SK-N-SH (cell line): Measurements from ENCODE around the gene BTD. TPM values are rescaled to one million over a fixed set of nuclear protein-coding genes. Genes with fewer than 3 reads are reported as not detected.

Source experiments
- CTCF ChIA-PET: fragments of 300-600, 350-600 bp; formaldehyde crosslinking; extraction: SDS; loops from one replicate; lab custom pipeline; 2021; lab: Yijun Ruan, JAX
- POLR2A ChIA-PET: fragments of 350-600 bp; sonication (Branson Sonifier 250); formaldehyde crosslinking; extraction: SDS; loops from one replicate; lab custom pipeline; 2020; ENCODE audit warnings: antibody characterized with exemption, inconsistent platforms; lab: Yijun Ruan, JAX
- DNase-seq: peaks from one replicate; pipeline ENCODE4 v3.0.0; 2012
- H2AFZ ChIP-seq: fragments of 200-600 bp; sonication (generic); 2 replicates; pipeline ENCODE4 v1.8.1; 2016; ENCODE audit warnings: antibody characterized with exemption, mild to moderate bottlenecking, low read depth
- H3F3A ChIP-seq: fragments of 200-600 bp; sonication (generic); replicated peaks from 2 replicates; pipeline ENCODE3; 2016; ENCODE audit warnings: antibody characterized with exemption, mild to moderate bottlenecking; ENCODE audit not compliant: insufficient read depth
- H3K27ac ChIP-seq, 2 experiments: fragments of 200-500 bp in 1 of 2; fragments of 200-600 bp in 1 of 2; sonication (Bioruptor generic) in 1 of 2; sonication (generic), shearing (Covaris generic) in 1 of 2; 2 replicates each; pipeline versions ENCODE4 v1.5.1 to v1.6.1; 2014 to 2016; ENCODE audit warnings: low read depth in 2 of 2, inconsistent platforms in 1 of 2, low read length in 1 of 2, mild to moderate bottlenecking in 1 of 2, mixed read lengths in 1 of 2
- H3K27me3 ChIP-seq: fragments of 200-600 bp; sonication (generic), shearing (Covaris generic); 2 replicates; pipeline ENCODE4 v1.6.1; 2016; ENCODE audit warnings: mixed run types; ENCODE audit not compliant: insufficient read depth
- H3K36me3 ChIP-seq, 2 experiments: fragments of 200-500 bp in 1 of 2; fragments of 200-600 bp in 1 of 2; sonication (Bioruptor generic) in 1 of 2; sonication (generic) in 1 of 2; replicated peaks in 1 of 2; 2 replicates each; pipeline versions ENCODE3 to v1.5.1; 2014 to 2016; ENCODE audit warnings: low read length in 1 of 2, mild to moderate bottlenecking in 1 of 2; ENCODE audit not compliant: insufficient read depth in 2 of 2, control insufficient read depth in 1 of 2
- H3K4me1 ChIP-seq, 2 experiments: fragments of 200-500 bp in 1 of 2; fragments of 200-600 bp in 1 of 2; sonication (Bioruptor generic) in 1 of 2; sonication (generic), shearing (Covaris generic) in 1 of 2; 2 replicates each; pipeline versions ENCODE4 v1.5.1 to v1.6.1; 2014 to 2016; ENCODE audit warnings: low read depth in 1 of 2, low read length in 1 of 2, mixed run types in 1 of 2; ENCODE audit not compliant: insufficient read depth in 2 of 2, control insufficient read depth in 1 of 2
- H3K4me2 ChIP-seq: fragments of 200-600 bp; sonication (generic), shearing (Covaris generic); 2 replicates; pipeline ENCODE4 v1.6.1; 2017; ENCODE audit warnings: mixed run types
- H3K4me3 ChIP-seq, 2 experiments: fragments of 200-500 bp in 1 of 2; fragments of 200-600 bp in 1 of 2; sonication (Bioruptor generic) in 1 of 2; sonication (generic), shearing (Covaris generic) in 1 of 2; 2 replicates each; pipeline versions ENCODE4 v1.5.1 to v1.8.1; 2014 to 2016; ENCODE audit warnings: low read depth in 2 of 2, inconsistent platforms in 1 of 2, low read length in 1 of 2, mild to moderate bottlenecking in 1 of 2, mixed read lengths in 1 of 2, moderate library complexity in 1 of 2
- H3K79me2 ChIP-seq: fragments of 200-600 bp; sonication (generic); 2 replicates; pipeline ENCODE4 v1.8.1; 2017; ENCODE audit warnings: mild to moderate bottlenecking; ENCODE audit not compliant: insufficient read depth
- H3K9ac ChIP-seq: fragments of 200-600 bp; sonication (generic); 2 replicates; pipeline ENCODE4 v1.6.1; 2017; ENCODE audit warnings: mixed run types
- H3K9me2 ChIP-seq: fragments of 200-600 bp; sonication (generic); 2 replicates; pipeline ENCODE4 v1.6.1; 2017; ENCODE audit warnings: mixed run types
- H3K9me3 ChIP-seq: fragments of 200-600 bp; sonication (generic); 2 replicates; pipeline ENCODE4 v1.6.1; 2017; ENCODE audit warnings: mixed run types, mild to moderate bottlenecking, moderate library complexity
- H4K20me1 ChIP-seq: fragments of 200-600 bp; sonication (generic); 2 replicates; pipeline ENCODE4 v1.6.1; 2017; ENCODE audit warnings: mild to moderate bottlenecking, mixed run types; ENCODE audit not compliant: insufficient read depth
- FOSL2 ChIP-seq: IDR thresholded peaks from 2 replicates; pipeline ENCODE4 v1.4.0; 2012; ENCODE audit warnings: low read depth, mild to moderate bottlenecking, moderate library complexity, borderline replicate concordance
- GABPA ChIP-seq: IDR thresholded peaks from 2 replicates; pipeline ENCODE4 v1.4.0; 2012; ENCODE audit warnings: low read depth, mild to moderate bottlenecking
- MEF2A ChIP-seq: IDR thresholded peaks from 2 replicates; pipeline ENCODE4 v1.4.0; 2012; ENCODE audit warnings: low read depth, borderline replicate concordance
- MXI1 ChIP-seq: IDR thresholded peaks from 2 replicates; pipeline ENCODE4 v1.6.1; 2012; ENCODE audit warnings: mild to moderate bottlenecking, low read depth, low read length, improper control_type of control experiment
- RAD21 ChIP-seq: IDR thresholded peaks from 2 replicates; pipeline ENCODE4 v1.6.1; 2012; ENCODE audit warnings: mild to moderate bottlenecking, low read length
- RXRA ChIP-seq: IDR thresholded peaks from 2 replicates; pipeline ENCODE4 v1.4.0; 2012; ENCODE audit warnings: low read depth, mild to moderate bottlenecking, borderline replicate concordance
- SMC3 ChIP-seq: IDR thresholded peaks from 2 replicates; pipeline ENCODE4 v1.6.1; 2012; ENCODE audit warnings: low read depth, low read length, improper control_type of control experiment
- TAF1 ChIP-seq: IDR thresholded peaks from 2 replicates; pipeline ENCODE4 v1.6.1; 2012; ENCODE audit warnings: low read depth, mild to moderate bottlenecking, low read length, moderate library complexity, borderline replicate concordance
- YY1 ChIP-seq: IDR thresholded peaks from 2 replicates; pipeline ENCODE4 v1.4.0; 2012; ENCODE audit warnings: low read depth, mild to moderate bottlenecking
- WGBS: methylation state at CpG from one replicate; pipeline ENCODE4 v1.1.6; 2017; ENCODE audit warnings: low lambda C conversion rate; 5-methylcytosine and 5-hydroxymethylcytosine counted together
- polyA plus RNA-seq, 3 experiments: library from polyadenylated mRNA; depleted of rRNA; stranded (reverse); fragments of >200 nt; gene quantifications; 2 replicates each; pipeline ENCODE4 v1.2.3, GENCODE V29; 2012
- TF ChIP-seq, protein P1 (sequence below): fragments of 200-600 bp; sonication (generic); IDR thresholded peaks from 2 replicates; pipeline ENCODE4 v1.6.1; 2017; ENCODE audit warnings: antibody characterized with exemption, mild to moderate bottlenecking, moderate library complexity
- TF ChIP-seq, protein P2 (sequence below): IDR thresholded peaks from 2 replicates; pipeline ENCODE4 v1.4.0; 2012; ENCODE audit warnings: low read depth, borderline replicate concordance
- TF ChIP-seq, protein P3 (sequence below): IDR thresholded peaks from 2 replicates; pipeline ENCODE4 v1.6.1; 2012; ENCODE audit warnings: mild to moderate bottlenecking, low read depth, low read length, moderate library complexity
- TF ChIP-seq, protein P4 (sequence below): IDR thresholded peaks from 2 replicates; pipeline ENCODE4 v1.4.0; 2012; ENCODE audit warnings: low read depth, borderline replicate concordance
- TF ChIP-seq, protein P5 (sequence below): IDR thresholded peaks from 2 replicates; pipeline ENCODE4; 2012

Gene BTD
- polyA plus RNA-seq, 1 of the 3 experiments (the other 2 are of a cell fraction), result 23.6 TPM

DNA sequence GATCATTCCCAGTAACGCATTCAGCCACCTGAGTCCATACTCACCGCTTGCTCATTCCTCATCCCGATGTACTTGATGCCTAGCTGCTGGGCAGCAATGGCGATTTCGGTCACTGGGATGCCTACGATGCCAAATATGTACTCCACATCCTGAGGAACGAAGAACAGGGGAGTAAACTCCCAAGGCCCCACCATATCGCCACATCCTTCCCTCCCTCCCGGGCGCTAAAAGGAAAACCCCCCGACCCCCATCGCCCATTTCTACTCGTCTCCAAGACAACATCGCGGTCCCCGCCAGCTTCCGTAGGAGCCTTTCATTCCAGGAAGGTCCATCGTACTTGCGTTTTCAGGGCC lies 523 bp upstream of the BTD start:
- Histone ChIP-seq H3K9me3 (no peaks in the 10 kb centered on the region), H3K27ac (peak overlapping the region; percentile 85 to 87), H3K4me3 (peak overlapping the region; percentile 99), H3K79me2 (peaks cover 33% of the 10 kb centered on the region), H3K36me3 (peaks cover 35 to 39% of the 10 kb centered on the region in 2 experiments), H3K4me1 (peaks cover 14 to 15% of the 10 kb centered on the region in 2 experiments; a peak in 3 of 4 replicates), H3K27me3 (no peaks in the 10 kb centered on the region), H3K4me2 (peak overlapping the region; percentile 95), H2AFZ (peak overlapping the region; percentile 88), H3K9ac (peak overlapping the region; percentile 86), H3F3A (peaks cover 12% of the 10 kb centered on the region)
- CTCF ChIA-PET, result interaction anchor here (1.0 to 1.9 kb wide), 4 partner anchors 15 to 211 kb away, joined by 3 to 8 read pairs (median 4); no protein-coding TSS in a partner anchor
- POLR2A ChIA-PET, result interaction anchor here (1.5 to 1.7 kb wide), 2 partner anchors 50 to 74 kb away, joined by 4 to 5 read pairs; no protein-coding TSS in a partner anchor
- under 1% methylated on average over 18 of the region's 19 CpGs for WGBS
- TF ChIP-seq YY1 (0 out of 2 replicates have a peak, but pooled peaks have one; percentile 14), FOSL2 (no peak)
- TF ChIP-seq, protein P1, sequence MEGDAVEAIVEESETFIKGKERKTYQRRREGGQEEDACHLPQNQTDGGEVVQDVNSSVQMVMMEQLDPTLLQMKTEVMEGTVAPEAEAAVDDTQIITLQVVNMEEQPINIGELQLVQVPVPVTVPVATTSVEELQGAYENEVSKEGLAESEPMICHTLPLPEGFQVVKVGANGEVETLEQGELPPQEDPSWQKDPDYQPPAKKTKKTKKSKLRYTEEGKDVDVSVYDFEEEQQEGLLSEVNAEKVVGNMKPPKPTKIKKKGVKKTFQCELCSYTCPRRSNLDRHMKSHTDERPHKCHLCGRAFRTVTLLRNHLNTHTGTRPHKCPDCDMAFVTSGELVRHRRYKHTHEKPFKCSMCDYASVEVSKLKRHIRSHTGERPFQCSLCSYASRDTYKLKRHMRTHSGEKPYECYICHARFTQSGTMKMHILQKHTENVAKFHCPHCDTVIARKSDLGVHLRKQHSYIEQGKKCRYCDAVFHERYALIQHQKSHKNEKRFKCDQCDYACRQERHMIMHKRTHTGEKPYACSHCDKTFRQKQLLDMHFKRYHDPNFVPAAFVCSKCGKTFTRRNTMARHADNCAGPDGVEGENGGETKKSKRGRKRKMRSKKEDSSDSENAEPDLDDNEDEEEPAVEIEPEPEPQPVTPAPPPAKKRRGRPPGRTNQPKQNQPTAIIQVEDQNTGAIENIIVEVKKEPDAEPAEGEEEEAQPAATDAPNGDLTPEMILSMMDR, result no peak
- TF ChIP-seq, all 33 proteins: peak for 1
- H4K20me1 ChIP-seq, result no peaks in the 10 kb centered on the region
- DNase-seq, result no peak
- no peaks in the 10 kb centered on the region for H3K9me2 ChIP-seq

DNA sequence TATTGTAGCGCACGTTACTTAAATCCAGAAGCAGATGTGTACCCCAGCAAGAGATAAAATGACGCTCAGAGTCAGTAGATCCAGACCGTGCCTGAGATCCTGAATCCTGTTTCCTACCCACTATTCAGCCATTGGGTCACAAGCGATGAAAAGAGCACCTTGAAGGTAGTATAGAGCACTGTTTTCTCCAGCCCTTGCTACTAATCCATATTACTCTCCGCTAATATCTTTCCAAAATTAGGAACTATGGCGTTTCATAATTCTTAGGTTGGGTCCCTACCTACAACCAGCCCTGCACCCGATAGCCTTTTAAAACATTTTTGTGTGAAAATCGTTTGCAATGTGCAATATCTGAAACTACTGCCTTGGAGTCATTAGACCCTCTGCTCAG lies 596 bp downstream of the BTD start:
- Histone ChIP-seq H3K9me2 (no peaks in the 10 kb centered on the region), H3K9ac (peak overlapping the region; percentile 86), H3K4me2 (peak overlapping the region; percentile 95), H3K79me2 (peaks cover 33% of the 10 kb centered on the region), H3K27ac (peak overlapping the region; percentile 87 to 95), H3K4me3 (peak overlapping the region; percentile 99), H4K20me1 (no peaks in the 10 kb centered on the region), H3K4me1 (peaks cover 14 to 15% of the 10 kb centered on the region in 2 experiments; a peak in 3 of 4 replicates), H3K36me3 (peaks cover 24 to 29% of the 10 kb centered on the region in 2 experiments), H2AFZ (peak overlapping the region; percentile 97), H3F3A (peaks cover 6% of the 10 kb centered on the region), H3K9me3 (no peaks in the 10 kb centered on the region), H3K27me3 (no peaks in the 10 kb centered on the region)
- ChIA-PET POLR2A (interaction anchor here (0.6 to 1.7 kb wide), 6 partner anchors 13 to 915 kb away, joined by 3 to 5 read pairs (median 3); partner anchors contain the start of gene ANKRD28), CTCF (interaction anchor here (1.0 to 1.9 kb wide), 3 partner anchors 16 to 210 kb away, joined by 3 to 8 read pairs (median 5); no protein-coding TSS in a partner anchor)
- peak; percentile 56 for DNase-seq
- WGBS, result under 1% methylated on average over 9 of the region's 9 CpGs
- TF ChIP-seq, protein P2, sequence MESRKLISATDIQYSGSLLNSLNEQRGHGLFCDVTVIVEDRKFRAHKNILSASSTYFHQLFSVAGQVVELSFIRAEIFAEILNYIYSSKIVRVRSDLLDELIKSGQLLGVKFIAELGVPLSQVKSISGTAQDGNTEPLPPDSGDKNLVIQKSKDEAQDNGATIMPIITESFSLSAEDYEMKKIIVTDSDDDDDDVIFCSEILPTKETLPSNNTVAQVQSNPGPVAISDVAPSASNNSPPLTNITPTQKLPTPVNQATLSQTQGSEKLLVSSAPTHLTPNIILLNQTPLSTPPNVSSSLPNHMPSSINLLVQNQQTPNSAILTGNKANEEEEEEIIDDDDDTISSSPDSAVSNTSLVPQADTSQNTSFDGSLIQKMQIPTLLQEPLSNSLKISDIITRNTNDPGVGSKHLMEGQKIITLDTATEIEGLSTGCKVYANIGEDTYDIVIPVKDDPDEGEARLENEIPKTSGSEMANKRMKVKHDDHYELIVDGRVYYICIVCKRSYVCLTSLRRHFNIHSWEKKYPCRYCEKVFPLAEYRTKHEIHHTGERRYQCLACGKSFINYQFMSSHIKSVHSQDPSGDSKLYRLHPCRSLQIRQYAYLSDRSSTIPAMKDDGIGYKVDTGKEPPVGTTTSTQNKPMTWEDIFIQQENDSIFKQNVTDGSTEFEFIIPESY, result no peak
- TF ChIP-seq MXI1 (no peak), MEF2A (no peak), RAD21 (no peak), YY1 (no peak), TAF1 (no peak), GABPA (no peak), RXRA (no peak), SMC3 (no peak)
- TF ChIP-seq, protein P3, sequence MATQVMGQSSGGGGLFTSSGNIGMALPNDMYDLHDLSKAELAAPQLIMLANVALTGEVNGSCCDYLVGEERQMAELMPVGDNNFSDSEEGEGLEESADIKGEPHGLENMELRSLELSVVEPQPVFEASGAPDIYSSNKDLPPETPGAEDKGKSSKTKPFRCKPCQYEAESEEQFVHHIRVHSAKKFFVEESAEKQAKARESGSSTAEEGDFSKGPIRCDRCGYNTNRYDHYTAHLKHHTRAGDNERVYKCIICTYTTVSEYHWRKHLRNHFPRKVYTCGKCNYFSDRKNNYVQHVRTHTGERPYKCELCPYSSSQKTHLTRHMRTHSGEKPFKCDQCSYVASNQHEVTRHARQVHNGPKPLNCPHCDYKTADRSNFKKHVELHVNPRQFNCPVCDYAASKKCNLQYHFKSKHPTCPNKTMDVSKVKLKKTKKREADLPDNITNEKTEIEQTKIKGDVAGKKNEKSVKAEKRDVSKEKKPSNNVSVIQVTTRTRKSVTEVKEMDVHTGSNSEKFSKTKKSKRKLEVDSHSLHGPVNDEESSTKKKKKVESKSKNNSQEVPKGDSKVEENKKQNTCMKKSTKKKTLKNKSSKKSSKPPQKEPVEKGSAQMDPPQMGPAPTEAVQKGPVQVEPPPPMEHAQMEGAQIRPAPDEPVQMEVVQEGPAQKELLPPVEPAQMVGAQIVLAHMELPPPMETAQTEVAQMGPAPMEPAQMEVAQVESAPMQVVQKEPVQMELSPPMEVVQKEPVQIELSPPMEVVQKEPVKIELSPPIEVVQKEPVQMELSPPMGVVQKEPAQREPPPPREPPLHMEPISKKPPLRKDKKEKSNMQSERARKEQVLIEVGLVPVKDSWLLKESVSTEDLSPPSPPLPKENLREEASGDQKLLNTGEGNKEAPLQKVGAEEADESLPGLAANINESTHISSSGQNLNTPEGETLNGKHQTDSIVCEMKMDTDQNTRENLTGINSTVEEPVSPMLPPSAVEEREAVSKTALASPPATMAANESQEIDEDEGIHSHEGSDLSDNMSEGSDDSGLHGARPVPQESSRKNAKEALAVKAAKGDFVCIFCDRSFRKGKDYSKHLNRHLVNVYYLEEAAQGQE, result no peak
- TF ChIP-seq, protein P4, sequence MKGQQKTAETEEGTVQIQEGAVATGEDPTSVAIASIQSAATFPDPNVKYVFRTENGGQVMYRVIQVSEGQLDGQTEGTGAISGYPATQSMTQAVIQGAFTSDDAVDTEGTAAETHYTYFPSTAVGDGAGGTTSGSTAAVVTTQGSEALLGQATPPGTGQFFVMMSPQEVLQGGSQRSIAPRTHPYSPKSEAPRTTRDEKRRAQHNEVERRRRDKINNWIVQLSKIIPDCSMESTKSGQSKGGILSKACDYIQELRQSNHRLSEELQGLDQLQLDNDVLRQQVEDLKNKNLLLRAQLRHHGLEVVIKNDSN, result no peak
- TF ChIP-seq, protein P5, sequence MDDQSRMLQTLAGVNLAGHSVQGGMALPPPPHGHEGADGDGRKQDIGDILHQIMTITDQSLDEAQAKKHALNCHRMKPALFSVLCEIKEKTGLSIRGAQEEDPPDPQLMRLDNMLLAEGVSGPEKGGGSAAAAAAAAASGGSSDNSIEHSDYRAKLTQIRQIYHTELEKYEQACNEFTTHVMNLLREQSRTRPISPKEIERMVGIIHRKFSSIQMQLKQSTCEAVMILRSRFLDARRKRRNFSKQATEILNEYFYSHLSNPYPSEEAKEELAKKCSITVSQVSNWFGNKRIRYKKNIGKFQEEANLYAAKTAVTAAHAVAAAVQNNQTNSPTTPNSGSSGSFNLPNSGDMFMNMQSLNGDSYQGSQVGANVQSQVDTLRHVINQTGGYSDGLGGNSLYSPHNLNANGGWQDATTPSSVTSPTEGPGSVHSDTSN, result no peak
